Omental fat pad (tissue), 4 donors: ENCODE data around the gene ORM2. TPM values are rescaled to one million over a fixed set of nuclear protein-coding genes. Genes with fewer than 3 reads are reported as not detected.
"Not testable (repeated sequence)": the region's sequence is repeated elsewhere in the genome, so short reads cannot be mapped to it uniquely, and the experiment has no call there.

Experiments used
- ATAC-seq: fragments of 150-250 bp; one replicate; pipeline ENCODE4 v1.9.1; 2016; ENCODE audit warnings: mild to moderate bottlenecking, moderate library complexity; ENCODE audit not compliant: low FRiP score
- DNase-seq: peaks from one replicate; pipeline ENCODE4 v3.0.0-alpha.2; 2019; ENCODE audit warnings: low spot score
- CTCF ChIP-seq, 3 donors: fragments of 450-650 bp; IDR thresholded peaks; one replicate each; pipeline ENCODE4 v1.5.1; 2016 to 2017; ENCODE audit warnings: antibody characterized with exemption in 3 of 3, mild to moderate bottlenecking in 3 of 3, moderate library complexity in 2 of 3
- total RNA-seq, 4 donors: library from RNA; depleted of rRNA; stranded (reverse); fragments of >200 nt; gene quantifications; one replicate each; pipeline ENCODE4 v1.1.0, GENCODE V29; 2016

Gene ORM2
- total RNA-seq, 4 donors from 2014 or later: 1.6 TPM; not detected in 3

- ATAC-seq (no peak), DNase-seq (no peak)
- no peak for TF ChIP-seq CTCF (IDR thresholded peaks at IDR 0.05)
These were observed 5.2 kb upstream of the ORM2 start for GRCh38 chr9:114324492-114324891.

GRCh38 chr9:114324965-114325364, 4.7 kb upstream of the ORM2 start:
- not testable (repeated sequence) for DNase-seq, ATAC-seq

- ATAC-seq, DNase-seq: not testable (repeated sequence)
These were observed 3.9 kb upstream of the ORM2 start for GRCh38 chr9:114325684-114326254.

GRCh38 chr9:114327749-114328148, 1.9 kb upstream of the ORM2 start:
- DNase-seq: no peak
- no peak for ATAC-seq
- no peak for TF ChIP-seq CTCF (IDR thresholded peaks at IDR 0.05)

- ATAC-seq, DNase-seq: not testable (repeated sequence)
These were observed 1.3 kb upstream of the ORM2 start for GRCh38 chr9:114328357-114328820.

GRCh38 chr9:114328937-114329624, 588 bp upstream of the ORM2 start:
- not testable (repeated sequence) for DNase-seq, ATAC-seq

GRCh38 chr9:114330636-114331035, 967 bp downstream of the ORM2 start:
- no peak for TF ChIP-seq CTCF (IDR thresholded peaks at IDR 0.05)
- no peak for DNase-seq
- no peak for ATAC-seq

- ATAC-seq, DNase-seq: not testable (repeated sequence)
These were observed 1.8 kb downstream of the ORM2 start for GRCh38 chr9:114331229-114332195.

GRCh38 chr9:114332474-114333040, 2.9 kb downstream of the ORM2 start:
- not testable (repeated sequence) for ATAC-seq, DNase-seq

- ATAC-seq, DNase-seq: not testable (repeated sequence)
These were observed 4.0 kb downstream of the ORM2 start for GRCh38 chr9:114333718-114334117.
